KMS-11 (cell line): ENCODE data around the gene ST8SIA2.

Experiments
- H2AFZ ChIP-seq: fragments of 200-600 bp; sonication (generic); 2 replicates; pipeline ENCODE4 v1.6.1; 2016; ENCODE audit warnings: antibody characterized with exemption, mixed run types, low read depth
- H3K27ac ChIP-seq: fragments of 200-600 bp; sonication (generic); 2 replicates; pipeline ENCODE4 v1.6.1; 2016; ENCODE audit warnings: mild to moderate bottlenecking, mixed run types
- H3K27me3 ChIP-seq: fragments of 200-600 bp; sonication (generic); 2 replicates; pipeline ENCODE4 v1.6.1; 2017; ENCODE audit warnings: mild to moderate bottlenecking, low read depth, mixed run types, moderate library complexity; ENCODE audit not compliant: insufficient read depth
- H3K36me3 ChIP-seq: fragments of 200-600 bp; sonication (generic); 2 replicates; pipeline ENCODE4 v1.6.1; 2017; ENCODE audit warnings: mild to moderate bottlenecking, mixed run types; ENCODE audit not compliant: insufficient read depth
- H3K4me1 ChIP-seq: fragments of 200-600 bp; sonication (generic); 2 replicates; pipeline ENCODE4 v1.6.1; 2016; ENCODE audit warnings: mild to moderate bottlenecking, low read depth, mixed run types; ENCODE audit not compliant: poor library complexity, severe bottlenecking
- H3K4me2 ChIP-seq: fragments of 200-600 bp; sonication (generic); 2 replicates; pipeline ENCODE4 v1.7.0; 2016; ENCODE audit warnings: mild to moderate bottlenecking, mixed run types
- H3K4me3 ChIP-seq: fragments of 200-600 bp; sonication (generic); IDR thresholded peaks from 2 replicates; pipeline ENCODE4 v1.6.1; 2017; ENCODE audit warnings: low read depth, low read length, mixed read lengths; ENCODE audit not compliant: insufficient read depth
- H3K79me2 ChIP-seq: fragments of 200-600 bp; sonication (generic); 2 replicates; pipeline ENCODE4 v1.6.1; 2016; ENCODE audit warnings: low read depth, mixed run types; ENCODE audit not compliant: insufficient read depth
- H3K9ac ChIP-seq: fragments of 200-600 bp; sonication (generic); 2 replicates; pipeline ENCODE4 v1.6.1; 2016; ENCODE audit warnings: mild to moderate bottlenecking, mixed run types
- H4K20me1 ChIP-seq: fragments of 200-600 bp; sonication (generic); 2 replicates; pipeline ENCODE4 v1.6.1; 2016; ENCODE audit warnings: mild to moderate bottlenecking, mixed run types; ENCODE audit not compliant: insufficient read depth
- CTCF ChIP-seq: fragments of 200-600 bp; sonication (generic); conservative IDR thresholded peaks from 2 replicates; pipeline ENCODE4 v1.6.1; 2017; ENCODE audit warnings: low read depth, mild to moderate bottlenecking, antibody characterized with exemption, low read length, moderate library complexity, mixed read lengths

The ST8SIA2 gene

DNA sequence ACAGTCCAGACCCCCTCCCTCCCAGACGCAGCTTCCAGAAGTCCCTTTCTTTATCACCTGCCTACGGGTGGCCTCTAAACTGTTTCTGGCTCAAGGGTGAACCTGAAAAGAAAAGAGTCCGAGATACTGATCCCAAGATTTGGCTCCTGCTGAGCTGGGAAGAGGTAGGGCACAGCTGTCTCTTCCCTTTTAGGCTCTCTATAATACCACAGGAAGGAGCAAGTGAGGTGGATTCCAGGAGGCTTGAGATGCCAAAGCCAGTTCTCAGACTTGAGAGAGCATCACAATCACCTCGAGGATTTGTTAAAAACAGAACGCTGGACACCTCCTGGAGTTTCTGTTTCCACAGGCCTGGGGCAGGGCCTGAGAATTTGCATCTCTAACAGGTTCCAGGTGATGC is 12.3 kb downstream of the ST8SIA2 start:
- Histone ChIP-seq H2AFZ (no peak overlapping the region), H3K4me3 (no peak overlapping the region), H3K4me2 (no peak overlapping the region), H3K36me3 (no peaks in the 10 kb centered on the region; the same call in 1 of the 2 replicates), H3K4me1 (peaks cover 5% of the 10 kb centered on the region), H4K20me1 (no peaks in the 10 kb centered on the region), H3K79me2 (peaks cover 90% of the 10 kb centered on the region), H3K9ac (no peak overlapping the region), H3K27me3 (no peaks in the 10 kb centered on the region), H3K27ac (no peak overlapping the region)
- no peak for TF ChIP-seq CTCF

DNA sequence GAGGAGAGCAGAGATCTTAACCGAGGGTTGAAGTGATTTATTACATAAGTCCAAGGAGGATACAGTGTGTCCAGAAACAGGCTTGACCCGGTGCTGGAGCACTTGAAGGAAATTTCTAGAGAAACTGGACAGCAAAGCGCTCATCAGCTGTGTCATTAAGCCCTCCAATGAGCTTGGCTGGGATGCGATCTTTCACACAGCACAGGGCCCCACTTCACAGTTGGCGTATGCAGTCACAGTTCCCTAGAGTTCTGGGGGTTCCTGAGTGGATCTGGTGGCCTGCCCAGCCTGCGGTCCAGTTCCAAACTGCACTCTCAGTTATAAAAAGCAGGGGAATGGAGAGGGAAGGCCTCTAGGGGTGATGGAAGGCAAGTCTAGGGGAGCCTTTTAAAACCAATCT is 13.6 kb downstream of the ST8SIA2 start:
- TF ChIP-seq CTCF = no peak
- Histone ChIP-seq H2AFZ (no peak overlapping the region), H3K4me2 (no peak overlapping the region), H3K27ac (no peak overlapping the region), H3K4me1 (peaks cover 5% of the 10 kb centered on the region), H3K9ac (no peak overlapping the region), H3K36me3 (no peaks in the 10 kb centered on the region; the same call in 1 of the 2 replicates), H3K4me3 (no peak overlapping the region), H3K79me2 (peaks cover 79% of the 10 kb centered on the region; the same call in 1 of the 2 replicates), H3K27me3 (no peaks in the 10 kb centered on the region), H4K20me1 (no peaks in the 10 kb centered on the region)

GRCh38 chr15:92407916-92408315 is 14.2 kb downstream of the ST8SIA2 start:
- H3K27ac ChIP-seq = no peak overlapping the region
- no peaks in the 10 kb centered on the region for H4K20me1 ChIP-seq
- H3K36me3 ChIP-seq = no peaks in the 10 kb centered on the region; the same call in 1 of the 2 replicates
- TF ChIP-seq CTCF = no peak
- H3K79me2 ChIP-seq = peaks cover 73% of the 10 kb centered on the region; the same call in 1 of the 2 replicates
- H3K4me2 ChIP-seq = no peak overlapping the region
- H3K9ac ChIP-seq = no peak overlapping the region
- H3K27me3 ChIP-seq = no peaks in the 10 kb centered on the region
- no peak overlapping the region for H2AFZ ChIP-seq
- no peak overlapping the region for H3K4me3 ChIP-seq
- H3K4me1 ChIP-seq = peaks cover 5% of the 10 kb centered on the region

- Histone ChIP-seq H4K20me1 (no peaks in the 10 kb centered on the region), H3K9ac (no peak overlapping the region), H3K27me3 (no peaks in the 10 kb centered on the region)
Observed at GRCh38 chr15:92409006-92409405, 15.3 kb downstream of the ST8SIA2 start.

More at GRCh38 chr15:92409006-92409405, 15.3 kb downstream of the ST8SIA2 start:
- Histone ChIP-seq H3K4me1 (peaks cover 5% of the 10 kb centered on the region), H3K27ac (no peak overlapping the region), H3K79me2 (peaks cover 64% of the 10 kb centered on the region; the same call in 1 of the 2 replicates), H3K4me2 (no peak overlapping the region), H3K36me3 (no peaks in the 10 kb centered on the region; the same call in 1 of the 2 replicates), H2AFZ (no peak overlapping the region), H3K4me3 (no peak overlapping the region)
- no peak for TF ChIP-seq CTCF
